GM06990 (cell line): ENCODE measurements around the gene PDZRN3.

ENCODE experiments used
- DNase-seq: peaks from one replicate; pipeline ENCODE4 v3.0.0-alpha.2; 2011; ENCODE audit not compliant: insufficient read length; ENCODE audit errors: extremely low read depth
- H3K27me3 ChIP-seq: replicated peaks from 2 replicates; pipeline ENCODE4 v1.6.0; 2011; ENCODE audit warnings: low read length; ENCODE audit not compliant: control insufficient read depth, insufficient read depth
- H3K36me3 ChIP-seq: 2 replicates; pipeline ENCODE4 v1.5.1; 2011; ENCODE audit warnings: low read length; ENCODE audit not compliant: control insufficient read depth, insufficient read depth
- H3K4me3 ChIP-seq: replicated peaks from 2 replicates; pipeline ENCODE4 v1.5.1; 2011; ENCODE audit warnings: low read depth, mild to moderate bottlenecking, control low read depth, low read length
- CTCF ChIP-seq: IDR thresholded peaks from 2 replicates; pipeline ENCODE4 v1.5.1; 2011; ENCODE audit warnings: low read length, control low read depth, mild to moderate bottlenecking, inconsistent platforms; ENCODE audit not compliant: insufficient read depth, poor library complexity, severe bottlenecking

PDZRN3 gene

GRCh38 chr3:73581134-73581846 lies 43.5 kb downstream of the PDZRN3 start:
- TF ChIP-seq CTCF, result no peak
- DNase-seq, result no peak
- no peak overlapping the region for H3K4me3 ChIP-seq

GRCh38 chr3:73580343-73580742 lies 44.4 kb downstream of the PDZRN3 start:
- Histone ChIP-seq H3K27me3 (no peaks in the 10 kb centered on the region; the same call in none of the 2 replicates), H3K4me3 (no peak overlapping the region), H3K36me3 (no peaks in the 10 kb centered on the region)
- no peak for TF ChIP-seq CTCF
- no peak for DNase-seq

More at GRCh38 chr3:73581134-73581846, 43.5 kb downstream of the PDZRN3 start:
- no peaks in the 10 kb centered on the region for H3K36me3 ChIP-seq
- no peaks in the 10 kb centered on the region; the same call in none of the 2 replicates for H3K27me3 ChIP-seq

- TF ChIP-seq CTCF, result no peak
- no peak overlapping the region for H3K4me3 ChIP-seq
- H3K27me3 ChIP-seq, result no peaks in the 10 kb centered on the region; the same call in none of the 2 replicates
- DNase-seq, result no peak
- H3K36me3 ChIP-seq, result no peaks in the 10 kb centered on the region
These were observed 47.0 kb downstream of the PDZRN3 start for GRCh38 chr3:73577704-73578103.

GRCh38 chr3:73576999-73577461 lies 47.7 kb downstream of the PDZRN3 start:
- H3K4me3 ChIP-seq, result no peak overlapping the region

GRCh38 chr3:73575953-73576352 lies 48.8 kb downstream of the PDZRN3 start:
- no peak for DNase-seq
- no peaks in the 10 kb centered on the region for H3K36me3 ChIP-seq
- no peak for TF ChIP-seq CTCF
- H3K4me3 ChIP-seq, result no peak overlapping the region
- H3K27me3 ChIP-seq, result no peaks in the 10 kb centered on the region; the same call in none of the 2 replicates

More at GRCh38 chr3:73576999-73577461, 47.7 kb downstream of the PDZRN3 start:
- no peak for DNase-seq
- H3K27me3 ChIP-seq, result no peaks in the 10 kb centered on the region; the same call in none of the 2 replicates
- H3K36me3 ChIP-seq, result no peaks in the 10 kb centered on the region
- TF ChIP-seq CTCF, result no peak
